SW480 (cell line): ENCODE measurements around the gene ULK4.
A peak's percentile ranks its signal among the peaks of the same experiment; 100 is the strongest.
"Not testable (repeated sequence)": the region's sequence is repeated elsewhere in the genome, so short reads cannot be mapped to it uniquely, and the experiment has no call there.

Experiments used
- DNase-seq: peaks from one replicate; pipeline ENCODE4 v3.0.0-alpha.2; 2016; ENCODE audit warnings: low spot score

Gene ULK4

DNA sequence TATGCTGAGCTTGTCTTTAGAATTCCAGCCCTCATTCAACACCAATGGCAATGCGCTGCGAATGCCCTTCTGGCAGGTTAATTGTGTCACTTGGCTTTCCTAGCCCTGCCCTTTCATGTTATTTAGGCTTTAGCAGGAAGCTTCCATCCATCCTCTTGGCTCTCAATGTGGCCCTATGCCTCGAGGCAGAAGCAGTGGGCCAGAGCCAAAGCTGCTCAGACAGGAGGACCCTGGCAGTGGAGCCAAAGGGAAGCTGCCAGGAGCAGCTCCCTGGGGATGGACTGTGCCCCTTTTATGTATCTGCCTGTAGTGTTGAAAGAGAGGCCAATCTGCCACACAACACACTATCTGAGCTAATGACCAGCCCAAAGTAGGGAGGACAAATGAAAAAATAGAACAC lies 386.2 kb downstream of the ULK4 start:
- DNase-seq = no peak

DNA sequence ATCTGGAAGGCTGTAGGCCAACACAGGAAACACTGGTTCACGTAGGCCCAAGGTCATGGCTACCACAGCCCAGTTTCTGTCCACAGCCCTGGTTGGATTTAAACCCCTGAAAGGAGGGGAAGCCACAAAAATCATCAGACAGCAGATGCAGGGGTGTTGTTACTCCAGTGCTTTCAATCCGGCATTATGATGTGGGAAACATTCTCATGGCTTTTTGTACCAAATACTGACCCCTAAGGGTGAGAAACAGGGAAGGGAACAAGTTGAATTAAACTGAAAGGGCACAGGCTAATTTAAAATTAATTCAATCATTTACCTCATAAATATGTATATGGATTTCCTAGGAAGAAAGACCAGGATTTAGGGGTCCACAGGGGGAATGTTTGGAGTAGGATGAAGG lies 387.0 kb downstream of the ULK4 start:
- DNase-seq = peak; percentile 6

DNA sequence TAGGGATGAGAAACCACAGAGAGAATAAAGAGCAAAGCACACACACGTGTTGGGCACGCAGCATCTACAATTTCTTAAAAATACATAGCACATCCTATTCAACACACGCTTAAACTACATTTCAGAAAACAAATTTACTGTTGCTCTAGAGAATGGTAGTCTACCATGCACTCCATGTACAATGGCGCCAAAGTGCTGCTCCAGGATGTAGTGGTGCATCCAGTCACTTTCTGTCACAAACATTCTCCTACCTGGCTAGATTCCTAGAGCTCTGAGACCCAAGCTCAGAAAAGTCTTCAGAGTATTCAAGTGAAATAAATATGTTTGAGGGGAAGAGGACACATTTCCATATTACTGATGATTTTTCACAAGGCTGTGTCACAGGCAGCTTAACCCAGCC lies 388.3 kb downstream of the ULK4 start:
- no peak for DNase-seq

DNA sequence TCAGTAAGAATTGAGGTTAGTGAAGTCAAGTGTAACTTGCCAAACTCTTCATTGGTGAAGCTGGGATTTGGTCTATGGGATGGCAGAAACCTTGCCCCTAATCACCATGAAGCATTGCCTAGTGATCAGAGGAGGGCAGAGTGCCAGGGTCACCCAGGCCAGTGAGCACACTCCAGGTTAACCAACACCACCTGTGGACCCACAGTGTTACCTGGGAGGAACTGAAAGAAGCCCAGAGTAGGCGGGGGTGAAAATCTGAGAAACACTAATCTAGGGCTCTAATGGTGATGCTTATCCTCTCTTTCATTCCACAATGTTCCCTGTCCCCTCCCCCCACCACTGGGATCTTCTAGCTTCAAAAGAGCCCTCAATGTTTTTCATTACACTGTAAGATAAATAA lies 389.8 kb downstream of the ULK4 start:
- DNase-seq = no peak

DNA sequence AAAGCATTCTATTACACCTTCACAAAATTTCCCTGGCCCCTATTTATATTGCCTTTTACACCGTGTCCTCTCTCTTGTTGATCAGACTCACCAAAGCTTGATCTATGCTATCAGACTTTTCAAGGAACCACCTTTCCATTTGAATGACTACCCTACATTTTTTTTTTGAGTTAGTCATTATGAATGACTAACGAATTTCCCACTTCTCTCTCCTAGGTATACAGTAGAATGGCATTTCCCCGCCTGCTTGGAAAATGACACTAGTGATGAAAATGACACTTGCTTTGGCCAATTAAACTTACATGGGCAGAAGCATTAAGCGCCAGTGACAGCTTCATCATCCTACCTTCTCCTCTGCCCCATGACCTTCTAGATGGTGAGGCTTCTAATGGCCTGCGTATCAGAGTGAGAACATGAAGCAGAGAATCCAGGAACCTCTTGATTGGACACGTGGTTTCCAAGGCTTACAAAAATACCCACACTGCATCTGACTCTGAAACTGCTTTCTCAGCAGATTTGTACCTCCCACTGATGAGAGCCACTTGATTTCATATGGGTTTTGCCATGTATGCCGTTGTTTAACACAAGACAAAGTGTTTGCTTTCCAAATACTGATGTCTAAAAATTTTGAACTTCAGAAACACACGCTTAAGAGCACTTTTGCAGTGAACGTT lies 392.1 kb downstream of the ULK4 start:
- DNase-seq = no peak

DNA sequence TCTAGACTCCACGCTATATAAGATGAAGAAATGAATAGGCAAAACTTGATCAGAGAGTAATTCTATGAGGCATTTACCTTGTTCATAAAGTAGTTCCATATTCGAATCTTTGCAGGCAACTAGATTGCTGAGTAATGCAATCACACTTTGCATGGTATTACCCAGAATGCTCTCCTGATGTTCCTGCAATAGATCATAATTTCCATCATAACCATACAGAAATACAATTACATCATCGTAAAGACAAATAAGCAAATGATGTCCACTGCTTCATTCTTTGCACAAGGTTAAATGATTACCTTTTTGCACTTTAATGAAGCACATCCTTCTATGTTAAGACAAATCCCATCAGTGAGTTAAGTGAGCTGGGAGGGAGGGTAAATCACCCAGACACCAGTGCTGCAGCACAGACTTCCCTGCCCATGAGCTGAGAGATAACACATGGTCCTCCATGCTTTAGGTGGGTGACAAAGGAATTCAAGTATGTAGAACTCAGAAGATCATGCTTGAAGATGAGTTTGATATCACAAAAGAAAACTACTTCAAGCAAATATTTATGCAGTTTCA lies 395.9 kb downstream of the ULK4 start:
- no peak for DNase-seq

DNA sequence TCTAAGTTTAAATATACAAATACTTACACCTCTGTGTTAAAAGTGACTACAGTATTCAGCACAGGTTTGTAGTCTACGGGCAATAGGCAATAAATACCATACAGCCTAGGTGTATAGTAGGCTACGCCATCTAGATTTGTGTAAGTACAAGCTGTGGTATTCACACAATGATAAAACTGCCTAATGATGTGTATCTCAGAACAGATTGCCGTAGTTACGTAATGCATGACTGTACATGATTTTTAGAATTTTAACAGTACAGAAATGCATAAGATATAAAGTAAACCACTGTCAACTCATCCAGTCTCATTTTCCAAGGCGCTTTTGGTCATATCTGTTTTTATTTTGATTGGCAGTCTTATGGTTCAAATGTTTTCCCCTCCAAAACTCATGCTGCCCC lies 396.9 kb downstream of the ULK4 start:
- no peak for DNase-seq

DNA sequence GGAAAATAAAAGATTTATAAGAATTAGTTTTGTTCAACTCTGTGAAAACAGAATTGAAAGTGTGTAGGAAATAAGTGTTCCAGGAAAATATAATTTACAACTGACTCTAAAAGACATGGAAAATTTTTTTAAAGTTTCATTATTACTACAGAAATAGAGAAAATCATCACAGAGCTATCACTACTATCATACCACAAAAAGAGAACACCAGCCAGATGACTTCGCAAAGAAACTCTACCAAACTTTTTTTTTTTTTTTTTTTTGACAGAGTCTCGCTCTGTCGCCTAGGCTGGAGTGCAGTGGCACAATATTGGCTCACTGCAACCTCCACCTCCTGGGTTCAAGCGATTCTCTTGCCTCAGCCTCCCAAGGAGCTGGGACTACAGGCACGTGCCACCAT lies 405.7 kb downstream of the ULK4 start:
- DNase-seq = not testable (repeated sequence)

DNA sequence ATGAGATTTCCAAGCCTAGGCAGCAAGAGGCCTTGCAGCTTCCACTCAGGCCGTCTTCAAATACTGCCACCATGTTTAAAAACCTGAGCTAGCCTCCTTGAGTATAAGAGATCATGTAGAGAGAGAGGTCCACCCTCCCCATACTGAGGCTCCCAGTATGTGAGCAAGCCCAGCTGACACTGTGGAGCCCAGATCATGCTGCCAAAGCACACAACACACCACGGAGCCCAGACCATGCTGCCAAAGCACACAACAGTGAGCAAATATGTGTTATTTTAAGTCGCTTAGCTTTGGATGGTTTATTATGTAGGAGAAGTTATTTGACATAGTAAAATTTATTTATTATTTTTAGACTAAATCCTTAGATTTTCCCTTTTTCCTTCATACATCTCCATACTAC lies 428.9 kb downstream of the ULK4 start:
- DNase-seq = no peak

DNA sequence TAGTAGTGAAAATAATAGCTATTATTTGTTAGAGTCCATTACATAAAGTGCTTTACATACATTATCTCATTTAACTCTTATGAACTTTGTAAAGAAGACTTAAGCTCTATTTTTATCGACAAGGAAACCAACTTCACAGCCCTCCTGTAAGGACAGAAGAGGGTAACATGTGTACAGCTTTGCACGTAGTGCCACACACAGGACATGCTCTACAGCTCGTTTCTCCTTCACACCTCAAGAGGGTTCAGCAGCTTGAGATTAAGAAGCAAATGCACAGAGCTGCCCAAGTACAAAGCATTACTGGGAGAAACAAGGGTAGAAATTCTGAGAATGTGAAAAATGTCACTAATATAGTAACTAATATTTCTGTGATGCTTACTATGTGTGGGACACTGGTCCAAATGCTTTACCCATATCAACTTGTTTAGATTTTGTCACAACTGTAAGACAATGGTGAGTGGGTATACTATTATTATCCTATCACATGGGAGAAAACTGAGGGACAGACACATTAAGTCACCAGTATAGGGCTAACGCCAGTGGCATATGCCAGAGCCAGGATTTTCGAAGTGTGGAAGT lies 434.8 kb downstream of the ULK4 start:
- no peak for DNase-seq

DNA sequence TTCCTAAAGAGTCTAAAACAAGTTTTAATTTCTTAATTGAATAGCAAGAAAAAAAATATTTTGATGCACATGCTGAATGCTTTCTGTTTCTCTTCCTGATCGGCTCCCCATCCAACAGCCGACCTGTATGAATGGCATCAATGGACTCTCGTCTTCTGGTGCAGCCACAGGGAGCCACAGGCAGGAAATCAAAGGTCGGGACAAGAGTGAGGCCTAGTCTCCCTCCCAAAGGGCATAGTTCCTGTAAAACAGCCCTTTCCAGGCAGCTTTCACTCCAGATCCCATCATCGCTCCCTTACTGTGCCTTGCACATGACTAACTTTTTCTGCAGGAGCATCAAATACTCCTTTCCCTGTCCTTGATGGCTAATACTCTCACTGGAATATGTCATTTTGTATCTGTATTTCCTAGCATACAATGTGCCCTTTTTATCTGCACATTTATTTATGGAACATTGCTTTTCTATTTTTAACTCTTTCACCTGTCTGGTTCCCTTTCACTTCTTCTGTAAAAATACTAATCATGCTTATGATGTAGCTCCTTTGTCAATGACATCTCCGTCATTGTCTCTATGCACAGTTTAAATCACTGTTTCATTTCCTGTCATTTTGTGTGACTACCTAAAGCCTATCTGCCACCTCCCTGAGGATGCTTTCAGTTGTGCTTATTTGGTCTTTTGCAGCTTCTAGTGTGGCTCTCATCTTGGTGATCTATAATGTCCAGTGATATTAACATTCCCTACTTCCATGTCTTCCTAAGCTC lies 436.4 kb downstream of the ULK4 start:
- no peak for DNase-seq

DNA sequence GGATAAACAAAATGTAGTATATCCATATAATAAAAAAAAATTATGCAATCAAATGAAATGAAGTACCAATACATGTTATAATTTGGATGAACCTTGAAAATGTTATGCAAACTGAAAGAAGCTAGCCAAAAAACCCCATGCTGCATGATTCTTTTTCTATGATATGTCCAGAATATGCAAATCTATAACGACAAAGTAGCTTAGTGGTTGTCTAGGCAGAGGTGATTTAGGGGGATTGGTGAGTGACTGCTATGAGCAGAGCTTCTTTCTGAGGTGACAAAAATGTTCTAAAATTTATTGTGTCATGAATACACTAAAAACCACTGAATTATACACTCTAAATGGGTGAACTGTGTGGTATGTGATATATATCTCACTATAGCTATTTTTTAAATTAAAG lies 438.0 kb downstream of the ULK4 start:
- no peak for DNase-seq

DNA sequence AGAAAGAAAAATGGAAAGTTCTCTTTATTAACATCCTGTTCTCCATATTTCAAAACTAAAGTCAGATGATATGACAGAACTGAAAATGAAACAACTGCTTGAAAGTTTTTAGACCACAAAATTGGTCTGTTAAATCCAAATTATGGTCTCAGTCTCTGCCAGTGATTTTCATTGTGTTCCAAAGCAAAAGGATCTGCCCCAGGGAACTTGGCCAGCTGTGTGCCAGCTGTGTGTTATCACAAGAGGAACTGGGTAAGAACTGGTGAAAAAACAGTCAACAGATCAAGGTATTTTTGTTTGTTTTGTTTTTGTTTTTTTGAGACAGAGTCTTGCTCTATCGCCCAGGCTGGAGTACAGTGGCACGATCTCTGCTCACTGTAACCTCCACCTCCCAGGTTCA lies 439.3 kb downstream of the ULK4 start:
- no peak for DNase-seq

DNA sequence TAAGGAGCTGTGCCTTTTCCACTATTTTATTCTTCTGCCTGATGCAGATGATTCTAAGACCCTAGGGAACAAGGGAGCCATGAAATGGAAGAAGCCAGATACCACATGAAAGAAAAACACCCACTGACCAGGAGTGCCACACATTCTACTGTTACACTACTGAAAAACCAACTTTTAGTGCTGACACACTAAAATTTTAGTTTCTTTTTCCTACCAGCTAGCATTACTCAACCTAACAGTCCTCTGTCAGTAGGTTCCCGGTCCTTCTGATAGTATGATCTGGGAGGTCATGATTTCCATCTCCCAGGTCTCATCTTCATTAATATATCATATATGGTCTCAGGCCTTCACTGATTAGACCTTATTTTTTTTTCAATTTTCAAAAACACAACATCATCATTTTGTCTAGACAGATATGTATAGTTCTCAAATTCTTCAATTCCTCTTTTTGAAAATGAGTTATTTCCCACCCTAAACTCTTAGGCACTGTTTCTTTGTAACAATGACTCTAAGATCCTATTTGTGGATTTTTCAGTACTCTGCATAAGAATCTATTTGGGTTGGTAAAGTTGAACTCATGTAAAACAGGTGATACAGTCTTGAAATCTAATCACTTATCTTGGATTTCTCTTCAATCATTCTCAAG lies 440.8 kb downstream of the ULK4 start:
- DNase-seq = no peak

DNA sequence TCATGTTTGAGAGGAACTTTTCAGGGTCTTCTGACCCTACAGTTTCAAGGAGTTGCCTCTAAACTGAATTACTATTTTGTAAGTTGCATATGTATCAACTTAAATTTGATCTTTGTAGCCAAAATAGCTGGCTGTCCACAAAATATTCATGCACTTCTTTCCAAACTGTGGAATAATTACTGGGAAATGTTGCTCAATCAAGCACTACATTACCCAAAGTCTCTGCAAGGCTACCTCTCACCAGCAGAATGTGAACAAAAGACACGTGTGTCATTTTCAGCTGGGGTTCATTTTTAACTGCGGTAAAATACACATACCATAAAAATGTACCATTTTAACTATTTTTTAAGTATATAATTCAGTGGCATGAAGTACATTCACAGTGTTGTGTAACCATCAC lies 442.2 kb downstream of the ULK4 start:
- DNase-seq = no peak

DNA sequence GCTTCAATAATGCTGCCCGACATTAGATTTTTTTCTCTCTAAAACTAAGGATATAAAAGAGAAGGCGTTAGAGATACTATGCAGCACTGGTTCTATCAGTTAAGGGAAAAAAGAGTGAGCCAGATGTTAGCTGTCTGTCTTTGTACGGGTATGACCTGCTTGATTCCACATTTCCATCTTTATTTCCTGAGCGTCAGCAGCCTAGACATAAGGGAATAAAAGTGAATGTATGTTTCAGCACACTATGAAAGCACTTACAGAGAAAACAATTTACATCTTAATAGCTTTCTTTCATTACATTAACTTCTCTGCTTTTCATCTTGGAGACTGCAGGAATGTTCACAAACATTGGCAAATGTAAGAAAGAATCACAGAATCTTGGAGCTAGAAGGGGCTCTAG lies 443.3 kb downstream of the ULK4 start:
- no peak for DNase-seq

DNA sequence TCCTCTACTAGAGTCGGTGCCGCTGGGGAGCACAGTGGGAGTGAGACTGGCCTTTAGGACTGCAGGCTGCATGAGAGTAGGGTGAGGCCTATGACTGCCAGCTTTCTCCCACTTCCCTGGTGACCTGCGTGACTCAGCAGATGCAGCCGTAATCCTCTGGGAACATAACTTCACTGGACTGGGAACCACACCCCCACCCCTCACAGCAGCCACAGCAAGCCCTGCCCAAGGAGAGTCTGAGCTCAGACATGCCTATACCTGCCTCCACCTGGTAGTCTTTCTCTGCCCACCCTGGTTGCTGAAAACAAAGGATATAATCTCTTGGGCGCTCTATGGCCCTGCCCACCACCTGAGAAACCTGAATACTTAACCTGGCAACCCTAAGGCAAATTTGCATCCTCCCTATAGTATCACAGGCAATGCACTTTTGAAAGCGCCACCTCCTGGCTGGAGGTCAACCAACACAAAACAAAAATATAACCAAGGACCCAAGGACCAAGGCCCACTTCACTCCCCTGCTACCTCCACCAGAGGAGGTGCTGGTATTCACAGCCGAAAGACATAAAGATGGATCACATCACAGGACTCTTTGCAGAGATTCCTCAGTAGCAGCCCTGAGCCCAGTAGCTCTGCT lies 453.7 kb downstream of the ULK4 start:
- peak; percentile 84 for DNase-seq

DNA sequence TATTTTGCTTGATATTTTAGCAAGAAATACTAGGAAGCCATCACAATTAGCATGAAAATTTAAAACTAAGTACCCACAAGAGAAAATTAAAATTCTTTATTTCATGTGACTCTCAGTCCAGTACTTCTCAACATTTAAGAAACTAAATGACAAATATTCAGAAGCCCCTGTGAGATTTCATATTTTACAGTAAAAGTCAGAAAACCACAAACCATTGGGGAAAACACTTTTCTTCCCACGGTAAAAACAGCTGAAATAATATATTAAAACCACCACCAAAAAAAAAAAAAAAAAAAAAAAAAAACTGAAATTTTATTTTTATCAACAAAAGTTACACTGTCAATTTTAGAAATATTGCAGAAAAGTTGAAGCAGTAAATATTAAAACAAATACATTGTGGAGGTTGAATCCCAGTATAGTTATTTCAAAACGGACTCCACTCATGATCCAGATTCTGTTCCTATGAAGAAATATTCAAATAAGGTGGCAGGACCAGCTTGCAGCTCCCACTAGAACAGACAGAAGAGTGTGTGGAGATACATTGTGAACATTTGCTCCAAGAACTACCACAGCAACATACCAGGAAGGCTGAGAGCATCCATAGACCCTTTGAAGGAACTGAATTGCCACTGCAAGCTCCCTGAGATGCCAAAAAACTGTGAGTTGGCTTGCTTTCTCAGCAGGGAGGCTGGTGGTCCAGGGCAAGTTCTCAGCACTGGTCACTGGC lies 454.4 kb downstream of the ULK4 start:
- peak; percentile 23 for DNase-seq

DNA sequence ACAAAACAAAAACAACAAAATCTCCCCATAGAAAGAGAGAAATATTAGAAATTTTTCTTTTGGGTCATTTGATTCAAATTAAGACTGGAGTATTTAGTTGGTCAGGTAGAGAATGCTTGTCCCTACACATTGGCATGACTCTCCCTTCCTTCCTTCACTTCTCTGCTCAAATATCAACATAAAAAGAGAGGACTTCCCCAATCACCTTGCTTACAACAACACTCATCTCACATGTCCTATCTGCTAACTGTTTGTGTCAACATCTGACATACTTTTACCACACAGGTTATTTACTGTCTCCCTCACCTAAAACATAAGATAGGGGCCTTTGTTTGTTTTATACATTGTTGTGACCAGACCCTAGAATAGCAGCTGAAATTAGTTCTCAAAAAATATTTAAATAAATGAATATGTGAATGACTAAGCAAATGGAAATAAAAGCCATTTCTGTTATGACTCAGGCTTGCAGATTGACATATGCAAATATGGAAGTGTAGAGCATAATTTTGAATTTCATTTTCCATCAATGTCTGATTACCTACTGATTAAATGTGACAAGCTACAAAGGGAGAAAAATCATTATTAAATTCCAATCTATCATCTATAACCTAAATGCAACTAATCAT lies 457.8 kb downstream of the ULK4 start:
- no peak for DNase-seq

DNA sequence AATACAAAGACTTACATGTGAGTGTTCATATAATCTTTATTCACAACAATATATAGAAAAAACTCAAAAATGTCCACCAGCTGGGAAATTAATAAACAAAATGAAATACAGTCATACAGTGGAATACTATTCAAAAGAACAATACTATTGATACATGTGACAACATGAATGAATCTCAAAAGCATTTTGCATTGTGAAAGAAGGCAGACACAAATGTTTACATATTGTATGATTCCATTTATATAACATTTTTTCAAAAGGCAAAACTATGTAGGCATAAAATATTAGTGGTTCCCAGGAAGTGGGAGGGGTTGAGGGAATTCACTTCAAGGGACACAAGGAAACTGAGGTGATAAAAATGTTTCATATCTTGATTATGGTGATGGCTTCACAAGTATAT lies 459.4 kb downstream of the ULK4 start:
- DNase-seq = no peak

DNA sequence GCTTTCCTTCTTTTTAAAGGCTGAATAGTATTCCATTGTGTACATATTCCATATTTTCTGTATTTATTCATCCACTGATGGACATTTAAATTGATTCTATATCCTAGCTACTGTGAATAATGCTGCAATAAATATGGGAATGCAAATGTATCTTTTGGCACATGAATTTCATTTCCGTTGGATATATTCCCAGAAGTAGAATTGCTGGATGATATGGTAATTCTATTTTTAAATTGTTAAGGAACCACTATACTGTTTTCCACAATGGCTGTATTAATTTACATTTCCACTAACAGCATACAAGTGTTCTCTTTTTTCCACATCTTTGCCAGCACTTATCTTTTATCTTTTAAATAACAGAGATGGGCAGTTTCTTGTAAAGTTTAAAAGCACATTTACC lies 459.9 kb downstream of the ULK4 start:
- no peak for DNase-seq
